Activated CD4-positive, alpha-beta T cell treated with anti-CD3 and anti-CD28 coated beads for 4 hours (primary cell): ENCODE results near the gene PHB1.
"Not testable (repeated sequence)": the region's sequence is repeated elsewhere in the genome, so short reads cannot be mapped to it uniquely, and the experiment has no call there.

Experiments
- DNase-seq, 2 donors: peaks; one replicate each; pipeline ENCODE4 v3.0.0-alpha.2; 2020

Gene PHB1

GRCh38 chr17:49372425-49372824 is 42.3 kb downstream of the PHB1 start:
- no peak for DNase-seq

GRCh38 chr17:49370971-49371834 is 43.5 kb downstream of the PHB1 start:
- no peak for DNase-seq

GRCh38 chr17:49369760-49370159 is 44.9 kb downstream of the PHB1 start:
- DNase-seq: no peak

GRCh38 chr17:49369089-49369488 is 45.6 kb downstream of the PHB1 start:
- DNase-seq: no peak

GRCh38 chr17:49365667-49366066 is 49.0 kb downstream of the PHB1 start:
- peak in 1 of 2 donors; percentile 28 for DNase-seq

- not testable (repeated sequence) for DNase-seq
These were observed 49.6 kb downstream of the PHB1 start for GRCh38 chr17:49365126-49365525.

- no peak for DNase-seq
These were observed 50.6 kb downstream of the PHB1 start for GRCh38 chr17:49364119-49364518.

GRCh38 chr17:49363251-49363650 is 51.4 kb downstream of the PHB1 start:
- no peak for DNase-seq

- DNase-seq: no peak
These were observed 52.0 kb downstream of the PHB1 start for GRCh38 chr17:49362723-49363117.

- peak; percentile 95 to 96 for DNase-seq
These were observed 52.6 kb downstream of the PHB1 start, which contains the start of gene ZNF652 for GRCh38 chr17:49361902-49362722. Gene ZNF652, minus strand, starts transcription at chr17:49362250. Its CDS starts 44,525 bp downstream, at chr17:49317725.

GRCh38 chr17:49361129-49361901 is 53.4 kb downstream of the PHB1 start:
- DNase-seq: peak; percentile 73 to 84

GRCh38 chr17:49360796-49361128 is 53.9 kb downstream of the PHB1 start:
- no peak for DNase-seq

GRCh38 chr17:49359990-49360795 is 54.5 kb downstream of the PHB1 start:
- DNase-seq: no peak

- no peak for DNase-seq
These were observed 55.9 kb downstream of the PHB1 start for GRCh38 chr17:49358641-49359247.

- no peak for DNase-seq
These were observed 57.2 kb downstream of the PHB1 start for GRCh38 chr17:49357516-49357915.

- DNase-seq: no peak
These were observed 58.4 kb downstream of the PHB1 start for GRCh38 chr17:49356320-49356719.
